Activated T-helper 1 cell treated with anti-CD3 and anti-CD28 coated beads, Interleukin-12 subunit alpha, Interleukin-12 subunit beta, Interleukin-2, Interleukin-4 antibody, amounts not matched to agents 30 ng/mL and 10 ng/mL and 1 ng/mL, durations not matched to agents 14 hours and 24 hours and 36 hours (primary cell): ENCODE results near the gene FIGNL2. TPM values are rescaled to one million over a fixed set of nuclear protein-coding genes. Genes with fewer than 3 reads are reported as not detected.
"Not testable (repeated sequence)": the region's sequence is repeated elsewhere in the genome, so short reads cannot be mapped to it uniquely, and the experiment has no call there.

Experiments
- DNase-seq: peaks from one replicate; pipeline ENCODE4 v3.0.0; 2021; ENCODE audit warnings: low spot score
- H3K27ac Mint-ChIP-seq: one replicate; pipeline ENCODE4 v1.8.0; 2021; ENCODE audit warnings: mild to moderate bottlenecking, mixed read lengths
- H3K27me3 Mint-ChIP-seq: one replicate; pipeline ENCODE4 v1.8.0; 2022; ENCODE audit warnings: mild to moderate bottlenecking, moderate library complexity, mixed read lengths; ENCODE audit not compliant: insufficient read depth
- H3K36me3 Mint-ChIP-seq: one replicate; pipeline ENCODE4 v1.8.0; 2021; ENCODE audit warnings: low read depth, mixed read lengths
- H3K4me1 Mint-ChIP-seq: one replicate; pipeline ENCODE4 v1.8.0; 2021; ENCODE audit warnings: low read depth, mixed read lengths
- H3K4me3 Mint-ChIP-seq: one replicate; pipeline ENCODE4 v1.8.0; 2021; ENCODE audit warnings: mild to moderate bottlenecking, moderate library complexity, mixed read lengths
- H3K9me3 Mint-ChIP-seq: one replicate; pipeline ENCODE4 v1.8.0; 2021; ENCODE audit warnings: mixed read lengths
- intact Hi-C: fragments of 100-400 bp; cut with micrococcal nuclease; formaldehyde crosslinking; loops from one replicate; pipeline ENCODE4 v1.15.1; 2024
- total RNA-seq: library from RNA; stranded (reverse); gene quantifications from 2 replicates; pipeline ENCODE4 v1.2.3, GENCODE V29; 2022

The FIGNL2 gene
- total RNA-seq, 1 donor from 2014 or later, result 0.18 TPM

DNA sequence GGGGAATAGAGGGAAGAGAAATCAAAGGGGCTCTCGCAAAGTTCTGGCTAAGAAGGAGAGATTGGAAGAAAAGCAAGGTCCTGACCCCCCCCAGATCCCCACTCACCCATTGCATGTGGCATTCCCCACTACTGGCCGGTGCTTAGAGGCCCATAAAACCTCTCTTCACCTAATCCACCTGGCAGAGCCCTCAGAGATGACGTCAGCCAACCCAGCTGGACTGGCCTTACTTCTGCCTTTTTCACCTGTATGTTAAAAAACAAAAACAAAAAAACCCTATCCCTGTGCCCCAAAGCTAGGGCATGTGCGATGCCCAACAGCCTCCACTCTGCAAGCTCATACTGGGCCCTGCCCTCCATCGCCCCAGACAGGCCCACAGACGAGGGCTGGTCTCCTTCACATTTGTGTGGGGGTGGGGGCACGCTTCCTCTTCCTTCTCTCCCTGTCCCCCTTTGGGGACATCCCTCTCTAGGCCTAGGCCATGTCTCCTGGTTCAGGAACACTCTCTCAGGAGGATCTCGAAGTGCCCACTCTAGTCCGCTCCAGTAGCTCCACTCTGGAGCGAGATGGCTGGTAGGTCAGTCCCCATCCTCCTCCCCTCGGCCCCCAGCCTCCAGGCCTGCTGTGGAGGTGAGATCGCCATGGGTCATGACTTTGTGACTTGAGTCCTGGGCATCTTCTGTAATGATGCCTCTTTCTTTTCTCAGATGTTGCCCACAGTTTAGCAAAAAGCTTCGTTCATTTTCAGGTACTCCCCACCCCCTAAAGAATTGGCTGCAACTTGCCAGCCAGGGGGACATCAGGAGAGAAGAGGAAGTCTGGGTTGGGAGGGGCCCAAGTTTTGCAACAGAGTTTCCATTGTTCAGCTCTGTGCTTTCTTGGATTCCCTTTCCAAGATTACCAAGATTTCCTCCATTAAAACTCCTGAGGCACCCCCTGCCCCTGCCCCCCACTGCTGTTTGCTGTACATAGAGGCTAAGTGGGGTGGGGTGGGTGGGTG lies 37.0 kb downstream of the FIGNL2 start:
- no peak for DNase-seq
- peaks cover 33% of the 10 kb centered on the region for H3K27me3 Mint-ChIP-seq
- H3K27ac Mint-ChIP-seq, result no peak overlapping the region
- no peaks in the 10 kb centered on the region for H3K36me3 Mint-ChIP-seq
- intact Hi-C loops, result no loop called here
- no peak overlapping the region for H3K4me3 Mint-ChIP-seq
- peaks cover 6% of the 10 kb centered on the region for H3K4me1 Mint-ChIP-seq
- no peaks in the 10 kb centered on the region for H3K9me3 Mint-ChIP-seq

DNA sequence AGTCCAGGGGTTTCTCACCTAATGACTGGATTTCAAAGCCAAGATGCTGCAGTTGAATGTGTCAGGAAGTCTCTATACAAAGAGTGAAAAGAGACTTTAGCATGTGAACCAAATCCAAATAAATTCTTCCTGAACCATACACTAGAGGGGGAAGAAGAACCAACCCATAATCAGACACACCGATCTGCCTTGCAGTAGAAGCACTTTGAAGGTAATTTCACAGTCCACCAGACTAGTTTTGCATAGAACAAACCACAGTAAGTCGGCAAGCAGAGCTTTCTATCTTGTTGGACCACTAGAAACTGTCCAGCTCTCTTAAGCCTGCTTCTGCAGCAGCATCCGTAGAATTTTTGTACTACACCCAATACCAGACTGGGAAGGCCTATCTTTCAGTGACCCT lies 39.3 kb downstream of the FIGNL2 start:
- DNase-seq, result no peak
- H3K9me3 Mint-ChIP-seq, result no peaks in the 10 kb centered on the region
- no peak overlapping the region for H3K27ac Mint-ChIP-seq
- peaks cover 17% of the 10 kb centered on the region for H3K27me3 Mint-ChIP-seq
- H3K4me1 Mint-ChIP-seq, result no peaks in the 10 kb centered on the region
- H3K36me3 Mint-ChIP-seq, result no peaks in the 10 kb centered on the region
- intact Hi-C loops, result no loop called here
- no peak overlapping the region for H3K4me3 Mint-ChIP-seq

DNA sequence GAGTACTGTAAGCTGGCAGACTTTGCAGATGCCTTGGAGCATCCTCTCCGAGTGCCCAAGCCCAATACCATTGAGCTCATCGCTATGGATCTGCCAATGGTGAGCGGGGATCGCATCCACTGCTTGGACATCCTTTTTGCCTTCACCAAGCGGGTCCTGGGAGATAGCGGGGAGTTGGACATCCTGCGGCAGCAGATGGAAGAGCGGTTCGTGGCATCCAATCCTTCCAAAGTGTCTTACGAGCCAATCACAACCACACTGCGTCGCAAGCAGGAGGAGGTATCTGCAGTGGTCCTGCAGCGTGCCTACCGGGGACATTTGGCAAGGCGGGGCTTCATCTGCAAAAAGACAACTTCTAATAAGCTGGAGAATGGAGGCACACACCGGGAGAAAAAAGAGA lies 41.6 kb downstream of the FIGNL2 start:
- Mint-ChIP-seq H3K36me3 (no peaks in the 10 kb centered on the region), H3K9me3 (no peaks in the 10 kb centered on the region), H3K27ac (no peak overlapping the region), H3K4me3 (no peak overlapping the region), H3K4me1 (no peaks in the 10 kb centered on the region), H3K27me3 (peaks cover 16% of the 10 kb centered on the region)
- no peak for DNase-seq
- intact Hi-C loops, result no loop called here

DNA sequence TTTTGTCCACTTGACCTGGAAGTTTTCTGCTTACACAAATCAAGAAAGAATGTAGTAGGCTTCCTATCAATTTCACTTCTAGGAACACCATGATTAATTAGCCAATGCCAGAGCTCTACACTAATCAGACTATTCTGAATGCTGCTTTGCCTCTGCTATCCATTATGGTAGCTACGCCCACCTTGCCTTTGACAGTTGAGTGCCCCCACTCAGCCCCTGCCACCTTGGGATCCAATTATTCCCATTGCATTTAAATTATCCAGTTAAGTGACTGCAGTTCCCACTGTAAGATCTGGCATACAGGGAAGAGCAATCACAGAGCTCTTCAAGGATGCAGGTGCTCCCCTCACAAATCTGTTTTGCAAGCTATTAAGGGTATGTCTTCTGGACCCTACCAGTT lies 47.5 kb downstream of the FIGNL2 start:
- DNase-seq, result no peak
- Mint-ChIP-seq H3K4me1 (no peaks in the 10 kb centered on the region), H3K27ac (no peak overlapping the region), H3K36me3 (no peaks in the 10 kb centered on the region), H3K27me3 (peaks cover 3% of the 10 kb centered on the region), H3K9me3 (no peaks in the 10 kb centered on the region), H3K4me3 (no peak overlapping the region)
- intact Hi-C loops, result no loop called here

- intact Hi-C loops, result no loop called here
- H3K27me3 Mint-ChIP-seq, result peaks cover 3% of the 10 kb centered on the region
- no peak for DNase-seq
- H3K4me1 Mint-ChIP-seq, result no peaks in the 10 kb centered on the region
- H3K36me3 Mint-ChIP-seq, result no peaks in the 10 kb centered on the region
- H3K9me3 Mint-ChIP-seq, result no peaks in the 10 kb centered on the region
- no peak overlapping the region for H3K27ac Mint-ChIP-seq
- no peak overlapping the region for H3K4me3 Mint-ChIP-seq
These were observed 50.0 kb downstream of the FIGNL2 start for GRCh38 chr12:51798501-51798900.

GRCh38 chr12:51798051-51798450 lies 50.5 kb downstream of the FIGNL2 start:
- H3K27me3 Mint-ChIP-seq, H3K4me3 Mint-ChIP-seq, H3K36me3 Mint-ChIP-seq, DNase-seq, H3K27ac Mint-ChIP-seq, H3K4me1 Mint-ChIP-seq, H3K9me3 Mint-ChIP-seq, intact Hi-C loops: not testable (repeated sequence)

GRCh38 chr12:51797301-51797700 lies 51.2 kb downstream of the FIGNL2 start:
- H3K27ac Mint-ChIP-seq, result no peak overlapping the region
- no peak overlapping the region for H3K4me3 Mint-ChIP-seq
- H3K27me3 Mint-ChIP-seq, result peaks cover 2% of the 10 kb centered on the region
- no peaks in the 10 kb centered on the region for H3K9me3 Mint-ChIP-seq
- no peak for DNase-seq
- intact Hi-C loops, result no loop called here
- H3K4me1 Mint-ChIP-seq, result no peaks in the 10 kb centered on the region
- no peaks in the 10 kb centered on the region for H3K36me3 Mint-ChIP-seq

DNA sequence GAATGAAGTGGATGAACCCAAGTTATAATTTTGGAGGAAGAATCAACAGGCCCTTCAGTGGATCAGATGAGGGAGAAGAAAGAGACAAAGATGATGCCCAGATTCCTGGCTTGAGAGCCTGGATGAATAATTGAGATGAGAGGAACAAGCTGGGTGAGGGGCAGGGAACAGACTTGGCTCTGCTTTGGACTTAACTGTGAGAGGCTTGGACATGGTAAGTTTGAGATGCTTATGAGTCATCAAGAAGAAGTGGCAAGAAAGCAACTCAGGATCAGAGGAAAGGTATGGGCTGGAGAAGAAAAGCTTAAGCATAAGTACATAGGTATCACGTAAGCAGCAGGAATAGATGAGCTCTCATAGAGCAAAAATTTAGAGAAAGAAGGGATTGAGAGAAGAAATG lies 55.3 kb downstream of the FIGNL2 start:
- Mint-ChIP-seq H3K9me3 (no peaks in the 10 kb centered on the region), H3K4me1 (no peaks in the 10 kb centered on the region), H3K36me3 (no peaks in the 10 kb centered on the region), H3K4me3 (no peak overlapping the region), H3K27ac (no peak overlapping the region), H3K27me3 (peaks cover 5% of the 10 kb centered on the region)
- DNase-seq, result no peak
- intact Hi-C loops, result no loop called here

GRCh38 chr12:51792417-51792816 lies 56.1 kb downstream of the FIGNL2 start:
- Mint-ChIP-seq H3K9me3 (no peaks in the 10 kb centered on the region), H3K4me1 (no peaks in the 10 kb centered on the region), H3K27me3 (peaks cover 5% of the 10 kb centered on the region), H3K27ac (no peak overlapping the region), H3K4me3 (no peak overlapping the region), H3K36me3 (no peaks in the 10 kb centered on the region)
- intact Hi-C loops, result no loop called here
- no peak for DNase-seq

GRCh38 chr12:51788876-51789275 lies 59.6 kb downstream of the FIGNL2 start:
- H3K4me1 Mint-ChIP-seq, result no peaks in the 10 kb centered on the region
- intact Hi-C loops, result no loop called here
- H3K36me3 Mint-ChIP-seq, result no peaks in the 10 kb centered on the region
- no peaks in the 10 kb centered on the region for H3K9me3 Mint-ChIP-seq
- no peak overlapping the region for H3K4me3 Mint-ChIP-seq
- H3K27ac Mint-ChIP-seq, result no peak overlapping the region
- H3K27me3 Mint-ChIP-seq, result peaks cover 5% of the 10 kb centered on the region
- no peak for DNase-seq

GRCh38 chr12:51785906-51786305 lies 62.6 kb downstream of the FIGNL2 start:
- Mint-ChIP-seq H3K4me1 (no peaks in the 10 kb centered on the region), H3K27ac (no peak overlapping the region), H3K4me3 (no peak overlapping the region), H3K27me3 (peaks cover 5% of the 10 kb centered on the region), H3K9me3 (no peaks in the 10 kb centered on the region), H3K36me3 (no peaks in the 10 kb centered on the region)
- intact Hi-C loops, result no loop called here
- no peak for DNase-seq

GRCh38 chr12:51784688-51785087 lies 63.8 kb downstream of the FIGNL2 start:
- Mint-ChIP-seq H3K4me1 (no peaks in the 10 kb centered on the region), H3K4me3 (no peak overlapping the region), H3K27ac (no peak overlapping the region), H3K9me3 (no peaks in the 10 kb centered on the region), H3K27me3 (peaks cover 5% of the 10 kb centered on the region), H3K36me3 (no peaks in the 10 kb centered on the region)
- intact Hi-C loops, result no loop called here
- no peak for DNase-seq

- DNase-seq, result no peak
- Mint-ChIP-seq H3K36me3 (no peaks in the 10 kb centered on the region), H3K27ac (no peak overlapping the region), H3K27me3 (peaks cover 12% of the 10 kb centered on the region), H3K9me3 (no peaks in the 10 kb centered on the region), H3K4me1 (no peaks in the 10 kb centered on the region), H3K4me3 (no peak overlapping the region)
- intact Hi-C loops, result no loop called here
These were observed 68.6 kb downstream of the FIGNL2 start for GRCh38 chr12:51779876-51780275.
